CD14-positive monocyte (primary cell): Measurements from ENCODE around the gene NKX6-2. TPM values are rescaled to one million over a fixed set of nuclear protein-coding genes. Genes with fewer than 3 reads are reported as not detected.

Experiments
- DNase-seq, 3 donors: peaks; one replicate each; pipeline ENCODE4 v3.0.0-alpha.2; 2011 to 2022
- H2AFZ ChIP-seq: 2 replicates; pipeline ENCODE4 v1.6.0; 2012; ENCODE audit warnings: mild to moderate bottlenecking, low read depth, low read length, inconsistent platforms; ENCODE audit not compliant: insufficient read depth, poor library complexity, severe bottlenecking
- H3K27ac ChIP-seq, 2 donors: 1 replicate in 1 of 2; 2 replicates in 1 of 2; pipeline ENCODE4 v1.5.1; 2012 to 2013; ENCODE audit warnings: low read length in 2 of 2, control low read depth in 1 of 2, inconsistent platforms in 1 of 2, low read depth in 1 of 2, mild to moderate bottlenecking in 1 of 2
- H3K27me3 ChIP-seq, 2 donors: one replicate each; pipeline versions ENCODE4 v1.6.0 to v1.6.1; 2011 to 2013; ENCODE audit warnings: low read length in 2 of 2; ENCODE audit not compliant: control insufficient read depth in 2 of 2, insufficient read depth in 2 of 2
- H3K36me3 ChIP-seq, 2 donors: replicated peaks in 1 of 2; 1 replicate in 1 of 2; 2 replicates in 1 of 2; pipeline versions ENCODE4 v1.5.1 to v1.6.1; 2012 to 2013; ENCODE audit warnings: low read length in 2 of 2, control low read depth in 1 of 2, inconsistent platforms in 1 of 2, mild to moderate bottlenecking in 1 of 2; ENCODE audit not compliant: insufficient read depth in 2 of 2, control insufficient read depth in 1 of 2
- H3K4me1 ChIP-seq, 2 donors: 1 replicate in 1 of 2; 2 replicates in 1 of 2; pipeline versions ENCODE4 v1.5.1 to v1.6.1; 2012 to 2013; ENCODE audit warnings: low read length in 2 of 2, control low read depth in 1 of 2, inconsistent platforms in 1 of 2, mild to moderate bottlenecking in 1 of 2, moderate library complexity in 1 of 2; ENCODE audit not compliant: insufficient read depth in 2 of 2, control insufficient read depth in 1 of 2
- H3K4me2 ChIP-seq: replicated peaks from 2 replicates; pipeline ENCODE3; 2012; ENCODE audit warnings: low read length, moderate library complexity, mild to moderate bottlenecking; ENCODE audit not compliant: poor library complexity, severe bottlenecking; ENCODE audit errors: extremely low read depth
- H3K4me3 ChIP-seq, 3 experiments: fragments of 200-600 bp in 1 of 3; sonication (generic) in 1 of 3; replicated peaks in 1 of 3; 1 replicate in 2 of 3; 2 replicates in 1 of 3; pipeline ENCODE4 v1.5.1; 2011 to 2013; ENCODE audit warnings: low read length in 3 of 3, mild to moderate bottlenecking in 3 of 3, control low read depth in 2 of 3, low read depth in 2 of 3, inconsistent platforms in 1 of 3, moderate library complexity in 1 of 3
- H3K79me2 ChIP-seq: 2 replicates; pipeline ENCODE4 v1.6.0; 2012; ENCODE audit warnings: mild to moderate bottlenecking, control low read depth, inconsistent platforms, low read length, moderate library complexity; ENCODE audit not compliant: insufficient read depth
- H3K9ac ChIP-seq: 2 replicates; pipeline ENCODE4 v1.6.0; 2017; ENCODE audit warnings: low read length, mild to moderate bottlenecking; ENCODE audit not compliant: insufficient read depth, poor library complexity, severe bottlenecking
- H3K9me3 ChIP-seq, 2 donors: replicated peaks in 1 of 2; 1 replicate in 1 of 2; 2 replicates in 1 of 2; pipeline versions ENCODE4 v1.5.1 to v1.6.1; 2012 to 2013; ENCODE audit warnings: low read length in 2 of 2, control low read depth in 1 of 2; ENCODE audit not compliant: control insufficient read depth in 1 of 2, insufficient read depth in 1 of 2
- H4K20me1 ChIP-seq: 2 replicates; pipeline ENCODE4 v1.6.0; 2012; ENCODE audit warnings: mild to moderate bottlenecking, low read length, control low read depth, moderate library complexity; ENCODE audit not compliant: insufficient read depth
- H3K27ac Mint-ChIP-seq, 7 donors: one replicate each; pipeline ENCODE4 v1.8.0; 2020; ENCODE audit warnings: mild to moderate bottlenecking in 7 of 7, mixed read lengths in 7 of 7, moderate library complexity in 6 of 7, inconsistent platforms in 2 of 7
- H3K27me3 Mint-ChIP-seq, 3 donors: one replicate each; pipeline ENCODE4 v1.8.0; 2021 to 2022; ENCODE audit warnings: low read depth in 3 of 3, mild to moderate bottlenecking in 3 of 3, mixed read lengths in 3 of 3, moderate library complexity in 3 of 3, inconsistent platforms in 1 of 3
- H3K36me3 Mint-ChIP-seq, 2 donors: one replicate each; pipeline ENCODE4 v1.8.0; 2020; ENCODE audit warnings: mixed read lengths in 2 of 2, inconsistent platforms in 1 of 2, mild to moderate bottlenecking in 1 of 2
- H3K4me1 Mint-ChIP-seq: one replicate; pipeline ENCODE4 v1.8.0; 2020; ENCODE audit warnings: mild to moderate bottlenecking, mixed read lengths
- H3K4me3 Mint-ChIP-seq, 2 donors: one replicate each; pipeline ENCODE4 v1.8.0; 2020; ENCODE audit warnings: mild to moderate bottlenecking in 2 of 2, mixed read lengths in 2 of 2, moderate library complexity in 1 of 2
- H3K9me3 Mint-ChIP-seq, 7 donors: one replicate each; pipeline ENCODE4 v1.8.0; 2020 to 2022; ENCODE audit warnings: mixed read lengths in 7 of 7, mild to moderate bottlenecking in 6 of 7, moderate library complexity in 6 of 7, inconsistent platforms in 2 of 7
- WGBS: methylation state at CpG from one replicate; pipeline ENCODE4 v1.1.5; 2013; ENCODE audit warnings: missing lambda C conversion rate; ENCODE audit not compliant: insufficient coverage; 5-methylcytosine and 5-hydroxymethylcytosine counted together
- intact Hi-C, 2 donors: fragments of 100-400 bp; cut with micrococcal nuclease; formaldehyde crosslinking; loops; one replicate each; pipeline versions ENCODE4 v1.15.0 to v1.15.1; 2023
- polyA plus RNA-seq, 3 donors: library from polyadenylated mRNA; depleted of rRNA in 1 of 3; unstranded in 2 of 3; stranded (reverse) in 1 of 3; fragments of 300-500 nt in 2 of 3; fragments of >200 nt in 1 of 3; fragmentation: Illumina TruSeq in 2 of 3; gene quantifications; 1 replicate in 2 of 3; 2 replicates in 1 of 3; pipeline ENCODE4 v1.2.3, GENCODE V29; 2012 to 2021
- TF ChIP-seq, protein P1 (sequence below): fragments of 200-600 bp; IDR thresholded peaks from one replicate; pipeline ENCODE4 v1.8.0; 2022; ENCODE audit warnings: antibody characterized with exemption, mild to moderate bottlenecking

NKX6-2 gene
- polyA plus RNA-seq, 3 donors: not detected

DNA sequence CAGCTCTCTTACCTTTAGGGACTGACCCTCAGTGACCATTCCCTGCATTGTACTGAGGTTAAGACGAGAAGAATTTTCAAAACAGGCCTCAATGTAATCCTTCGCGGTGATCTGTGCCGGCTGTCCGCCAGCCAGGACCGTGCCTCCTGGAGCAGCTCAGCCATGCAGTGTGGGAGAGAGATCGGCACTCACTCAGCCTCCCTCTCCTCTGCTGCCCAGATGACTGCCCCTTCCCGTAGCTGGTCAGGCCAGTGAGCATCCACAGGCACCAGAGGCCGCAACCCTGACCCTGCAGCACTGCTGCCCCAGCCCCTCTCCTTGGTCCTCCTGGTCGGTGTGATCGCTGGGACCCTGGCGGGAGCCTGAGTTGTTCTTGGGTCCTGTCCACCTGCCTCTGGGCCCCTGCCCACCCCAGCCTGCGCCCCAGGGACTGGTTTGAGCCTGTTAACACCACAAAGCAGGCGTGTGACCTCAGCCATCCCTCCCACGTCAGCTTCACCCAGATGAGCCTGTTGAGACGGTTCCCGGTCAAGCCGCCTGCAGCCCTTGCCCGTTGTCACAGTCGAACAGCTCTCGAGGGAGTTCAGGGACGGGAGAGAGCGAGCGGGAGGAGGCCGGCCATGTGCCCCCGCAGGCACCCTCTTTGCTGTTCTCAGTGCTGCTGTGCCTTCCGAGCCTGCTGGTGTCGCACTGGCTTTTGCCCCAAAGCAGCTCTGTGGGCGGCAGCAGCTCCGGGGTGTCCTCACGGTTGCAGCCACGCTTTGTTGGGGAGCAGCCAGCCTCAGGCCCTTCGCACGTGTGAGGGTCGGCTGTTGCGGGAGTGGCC is 37.2 kb downstream of the NKX6-2 start:
- WGBS: 97% methylated on average over 35 of the region's 36 CpGs
- Histone ChIP-seq H3K27me3 (no peaks in the 10 kb centered on the region), H3K4me1 (no peaks in the 10 kb centered on the region), H3K4me3 (no peak overlapping the region), H3K36me3 (peaks cover 29 to 35% of the 10 kb centered on the region in 2 donors), H3K4me2 (no peak overlapping the region), H4K20me1 (peaks cover 7% of the 10 kb centered on the region), H3K79me2 (no peaks in the 10 kb centered on the region), H2AFZ (no peak overlapping the region), H3K27ac (no peak overlapping the region), H3K9ac (no peak overlapping the region), H3K9me3 (no peaks in the 10 kb centered on the region)
- no peak overlapping the region for H3K4me3 Mint-ChIP-seq
- H3K4me1 Mint-ChIP-seq: no peaks in the 10 kb centered on the region
- H3K27ac Mint-ChIP-seq: peak overlapping the region in 1 of 7 donors; percentile 19
- peaks cover 0 to 2% (median 0%) of the 10 kb centered on the region in 3 donors for H3K27me3 Mint-ChIP-seq
- intact Hi-C loops: no loop called here
- H3K9me3 Mint-ChIP-seq: peaks cover 0 to 10% (median 2%) of the 10 kb centered on the region in 7 donors
- TF ChIP-seq, protein P1, sequence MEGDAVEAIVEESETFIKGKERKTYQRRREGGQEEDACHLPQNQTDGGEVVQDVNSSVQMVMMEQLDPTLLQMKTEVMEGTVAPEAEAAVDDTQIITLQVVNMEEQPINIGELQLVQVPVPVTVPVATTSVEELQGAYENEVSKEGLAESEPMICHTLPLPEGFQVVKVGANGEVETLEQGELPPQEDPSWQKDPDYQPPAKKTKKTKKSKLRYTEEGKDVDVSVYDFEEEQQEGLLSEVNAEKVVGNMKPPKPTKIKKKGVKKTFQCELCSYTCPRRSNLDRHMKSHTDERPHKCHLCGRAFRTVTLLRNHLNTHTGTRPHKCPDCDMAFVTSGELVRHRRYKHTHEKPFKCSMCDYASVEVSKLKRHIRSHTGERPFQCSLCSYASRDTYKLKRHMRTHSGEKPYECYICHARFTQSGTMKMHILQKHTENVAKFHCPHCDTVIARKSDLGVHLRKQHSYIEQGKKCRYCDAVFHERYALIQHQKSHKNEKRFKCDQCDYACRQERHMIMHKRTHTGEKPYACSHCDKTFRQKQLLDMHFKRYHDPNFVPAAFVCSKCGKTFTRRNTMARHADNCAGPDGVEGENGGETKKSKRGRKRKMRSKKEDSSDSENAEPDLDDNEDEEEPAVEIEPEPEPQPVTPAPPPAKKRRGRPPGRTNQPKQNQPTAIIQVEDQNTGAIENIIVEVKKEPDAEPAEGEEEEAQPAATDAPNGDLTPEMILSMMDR: no peak
- DNase-seq: no peak
- H3K36me3 Mint-ChIP-seq: peaks cover 36 to 70% of the 10 kb centered on the region in 2 donors

DNA sequence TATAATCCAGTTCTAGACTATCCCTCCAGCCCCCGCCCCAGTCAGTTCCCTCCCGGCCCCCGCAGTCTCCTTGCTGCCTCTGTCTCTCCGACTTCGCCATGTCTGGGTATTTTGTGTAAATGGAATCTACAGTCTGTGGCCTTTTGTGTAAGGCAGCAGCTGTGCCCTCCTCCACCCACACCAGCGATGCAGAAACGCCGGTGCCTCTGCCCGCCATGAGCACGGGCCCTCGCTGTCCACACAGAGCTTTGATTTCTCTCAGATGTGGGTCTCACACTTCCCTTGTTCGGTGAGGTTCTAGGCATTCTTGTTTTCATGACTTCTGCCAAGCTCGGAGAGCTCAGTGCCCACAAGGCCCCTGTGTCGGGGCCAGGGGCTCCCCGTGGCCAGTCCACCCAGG is 37.8 kb downstream of the NKX6-2 start:
- Mint-ChIP-seq H3K9me3 (peaks cover 0 to 10% (median 2%) of the 10 kb centered on the region in 7 donors), H3K27ac (peak overlapping the region in 1 of 7 donors; percentile 19), H3K4me1 (no peaks in the 10 kb centered on the region), H3K4me3 (no peak overlapping the region), H3K36me3 (peaks cover 34 to 68% of the 10 kb centered on the region in 2 donors), H3K27me3 (peaks cover 0 to 2% (median 0%) of the 10 kb centered on the region in 3 donors)
- intact Hi-C loops: no loop called here
- TF ChIP-seq, protein P1: no peak
- no peaks in the 10 kb centered on the region for H3K4me1 ChIP-seq
- no peaks in the 10 kb centered on the region for H3K9me3 ChIP-seq
- H3K79me2 ChIP-seq: no peaks in the 10 kb centered on the region
- H4K20me1 ChIP-seq: peaks cover 7% of the 10 kb centered on the region
- H3K27ac ChIP-seq: no peak overlapping the region
- no peak overlapping the region for H3K4me3 ChIP-seq
- no peaks in the 10 kb centered on the region for H3K27me3 ChIP-seq
- 100% methylated on average over 9 of the region's 15 CpGs for WGBS
- no peak overlapping the region for H3K9ac ChIP-seq
- H3K36me3 ChIP-seq: peaks cover 25 to 28% of the 10 kb centered on the region in 2 donors
- H3K4me2 ChIP-seq: no peak overlapping the region
- no peak overlapping the region for H2AFZ ChIP-seq
- DNase-seq: no peak
